ENCODE measurements around the gene PABPN1L.

The PABPN1L gene, protein sequence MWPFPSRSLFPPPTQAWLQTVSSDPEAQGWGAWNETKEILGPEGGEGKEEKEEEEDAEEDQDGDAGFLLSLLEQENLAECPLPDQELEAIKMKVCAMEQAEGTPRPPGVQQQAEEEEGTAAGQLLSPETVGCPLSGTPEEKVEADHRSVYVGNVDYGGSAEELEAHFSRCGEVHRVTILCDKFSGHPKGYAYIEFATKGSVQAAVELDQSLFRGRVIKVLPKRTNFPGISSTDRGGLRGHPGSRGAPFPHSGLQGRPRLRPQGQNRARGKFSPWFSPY

DNA sequence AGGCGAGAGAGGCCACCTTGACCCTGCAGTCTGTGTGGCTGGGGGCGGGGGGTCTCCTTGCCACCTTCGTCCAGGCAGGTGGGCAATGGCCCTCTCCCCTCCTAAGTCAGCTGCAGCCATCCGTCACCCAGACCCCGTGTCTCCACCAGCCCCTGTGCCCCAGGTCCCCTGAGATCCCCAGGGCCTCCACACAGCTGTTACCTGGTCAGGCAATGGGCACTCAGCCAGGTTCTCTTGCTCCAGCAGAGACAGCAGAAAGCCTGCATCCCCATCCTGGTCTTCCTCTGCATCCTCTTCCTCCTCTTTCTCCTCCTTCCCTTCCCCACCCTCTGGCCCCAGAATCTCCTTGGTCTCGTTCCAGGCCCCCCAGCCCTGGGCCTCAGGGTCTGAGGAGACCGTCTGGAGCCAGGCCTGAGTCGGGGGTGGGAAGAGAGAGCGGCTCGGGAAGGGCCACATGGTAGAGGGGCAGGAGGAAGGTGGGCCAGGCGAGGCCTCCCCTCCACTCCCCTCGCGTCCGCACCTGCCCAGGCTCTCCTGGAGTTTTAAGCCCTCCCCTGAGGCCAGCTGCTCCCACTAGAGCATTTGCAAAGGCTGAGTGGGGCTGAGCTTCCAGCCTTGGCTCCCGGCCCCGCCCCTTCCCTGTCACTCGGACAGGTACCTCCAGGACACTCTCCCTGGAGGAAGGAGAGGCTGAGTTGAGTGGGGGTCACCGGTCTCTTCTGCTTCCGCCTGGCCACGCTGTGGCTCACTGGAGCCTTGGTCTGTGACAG lies at the start of gene PABPN1L:
TSS of gene PABPN1L (minus strand) at position 510 of the 770 bp plus-strand sequence. CDS start at position 456, 54 bp downstream.
- no peak for DNase-seq

DNA sequence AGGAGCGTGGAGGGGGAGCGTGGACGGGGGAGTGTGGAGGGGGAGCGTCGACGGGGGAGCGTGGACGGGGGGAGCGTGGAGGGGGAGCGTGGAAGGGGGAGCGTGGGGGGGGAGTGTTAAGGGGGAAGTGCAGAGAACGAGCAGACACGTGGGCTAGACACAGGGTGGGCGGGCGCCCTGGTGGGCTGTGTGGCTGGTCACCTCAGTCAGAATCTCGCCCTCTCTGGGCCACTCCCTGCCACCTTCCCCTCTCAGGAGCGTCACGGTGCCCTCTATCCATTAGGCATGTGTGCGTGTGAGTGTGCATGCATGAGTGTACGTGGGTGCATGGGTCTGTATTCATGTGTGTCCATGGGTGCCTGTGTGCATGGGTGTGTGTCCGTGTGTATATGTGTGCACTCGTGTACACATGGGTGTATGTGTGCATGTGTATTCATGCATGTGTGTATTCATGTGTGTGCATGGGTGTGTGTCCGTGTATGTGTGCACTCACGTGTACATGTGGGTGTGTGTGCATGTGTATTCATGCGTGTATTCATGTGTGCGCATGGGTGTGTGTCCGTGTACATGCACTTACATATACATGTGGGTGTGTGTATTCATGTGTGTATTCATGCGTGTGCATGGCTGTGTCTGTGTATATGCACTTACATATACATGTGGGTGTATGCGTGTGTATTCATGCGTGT lies 49.3 kb upstream of the PABPN1L start:
- DNase-seq, result no peak

DNA sequence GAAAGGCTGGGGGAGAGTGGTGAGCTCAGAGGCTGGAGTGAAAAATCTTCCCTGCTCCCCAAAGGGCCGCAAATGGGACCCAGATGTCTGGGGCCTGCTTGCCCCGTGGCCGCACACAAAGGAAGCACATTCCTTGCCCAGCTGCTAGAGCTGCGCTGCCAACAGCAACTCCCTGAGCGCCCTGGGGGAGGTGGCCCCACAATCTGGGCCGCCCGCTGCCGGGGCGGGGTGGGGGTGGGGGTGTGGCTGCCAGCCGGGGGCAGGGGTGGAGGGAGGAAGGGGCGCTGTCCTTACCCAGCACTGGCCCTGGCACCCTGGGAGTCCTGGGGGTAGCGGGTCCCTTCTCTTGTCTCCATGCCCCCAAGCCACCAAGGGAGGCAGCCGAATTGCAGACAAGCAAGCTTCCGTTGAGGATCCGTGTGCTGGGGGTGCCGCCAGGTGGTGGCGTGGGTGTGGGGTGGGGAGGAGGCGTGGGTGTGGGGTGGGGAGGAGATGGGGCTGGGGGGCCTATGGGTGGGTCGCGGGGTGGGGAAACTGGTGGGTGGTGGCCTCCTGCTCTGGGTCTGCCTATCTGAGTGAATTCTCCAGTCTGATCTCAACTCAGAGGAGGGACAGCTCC lies 48.4 kb upstream of the PABPN1L start:
- DNase-seq, result no peak

DNA sequence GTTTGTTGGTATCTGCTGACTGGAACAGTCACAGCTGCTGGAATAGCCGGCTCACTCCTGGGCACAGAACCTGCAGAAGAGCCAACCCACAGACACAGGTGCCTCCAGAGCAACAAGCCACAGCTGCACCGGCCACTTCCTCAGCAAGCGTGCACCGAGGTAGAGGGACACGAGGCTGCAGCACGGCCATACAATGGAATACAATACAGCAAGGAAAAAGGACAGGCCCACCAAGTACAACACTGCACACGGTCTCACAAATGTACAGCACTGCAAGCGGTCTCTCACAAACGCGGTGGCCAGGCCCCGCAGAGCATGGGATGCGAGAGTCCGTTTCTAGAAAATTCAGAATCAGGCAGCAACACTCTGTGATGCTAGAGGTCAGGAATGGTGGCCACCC lies 47.4 kb upstream of the PABPN1L start:
- no peak for DNase-seq

DNA sequence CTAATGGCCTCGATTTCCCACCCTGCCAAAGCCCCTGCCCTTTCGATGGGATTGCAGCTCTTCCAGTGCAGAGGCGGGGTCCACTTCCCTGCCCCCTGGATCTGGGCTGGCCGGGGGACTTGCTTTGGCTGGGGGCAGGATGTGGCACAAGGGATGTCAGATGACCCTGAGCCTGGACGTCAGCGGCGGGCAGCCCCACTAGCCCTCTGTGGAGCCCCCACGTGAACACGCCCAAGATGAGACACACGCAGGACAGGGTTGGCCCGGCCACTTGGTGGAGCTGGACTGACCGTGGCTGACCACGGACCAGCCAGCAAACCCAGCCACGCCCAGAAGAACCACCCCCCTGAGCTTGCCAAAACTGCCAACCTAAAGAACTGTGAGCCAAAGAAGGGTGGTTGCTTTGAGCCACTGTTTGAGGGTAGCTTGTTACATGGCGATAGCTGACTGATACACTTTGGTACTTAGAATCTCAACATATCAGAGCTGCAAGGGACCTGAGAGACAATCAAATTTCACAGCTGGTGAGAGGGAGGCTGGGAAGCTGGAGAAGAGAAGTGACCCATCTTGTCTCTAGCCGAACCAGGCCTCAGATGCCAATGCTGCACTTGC lies 46.6 kb upstream of the PABPN1L start:
- no peak for DNase-seq

DNA sequence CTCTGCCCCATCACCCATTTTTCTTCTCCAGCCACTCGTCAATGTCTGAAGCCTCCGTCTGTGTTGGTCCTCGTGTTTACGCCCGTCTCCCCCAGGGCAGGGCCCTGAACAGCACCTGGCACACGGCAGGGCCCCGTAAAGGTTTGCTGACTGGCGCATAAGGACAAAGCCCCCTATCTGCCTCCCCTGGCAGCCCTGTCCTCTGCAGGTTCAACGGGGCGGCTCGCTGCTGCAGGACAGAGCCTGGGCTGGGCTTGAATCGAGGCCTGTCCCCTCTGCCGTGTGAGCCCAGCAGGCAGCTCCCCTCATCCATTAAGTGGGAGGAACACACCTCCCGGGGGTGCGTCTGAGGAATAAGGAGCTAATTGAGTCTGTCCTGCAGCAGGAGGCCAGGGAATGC lies 46.1 kb upstream of the PABPN1L start:
- no peak for DNase-seq

DNA sequence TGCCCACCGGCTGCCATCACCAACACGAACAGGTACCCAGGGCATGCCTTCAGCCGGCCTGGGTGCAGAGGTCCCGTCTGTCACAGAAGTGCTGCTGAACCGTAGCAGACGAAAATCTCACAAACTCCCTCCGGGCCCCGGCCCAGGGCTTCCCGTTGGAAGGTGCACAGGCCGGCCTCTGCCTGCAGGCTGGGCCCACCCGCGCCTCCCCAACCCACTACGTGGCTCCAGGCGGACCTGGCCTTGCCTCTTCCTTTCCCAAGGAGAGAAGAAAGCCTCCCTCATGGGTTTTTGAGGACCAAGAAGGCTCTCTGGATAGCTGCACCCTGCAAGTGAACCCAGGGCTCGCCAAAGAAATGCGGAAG lies 45.5 kb upstream of the PABPN1L start:
- no peak for DNase-seq

DNA sequence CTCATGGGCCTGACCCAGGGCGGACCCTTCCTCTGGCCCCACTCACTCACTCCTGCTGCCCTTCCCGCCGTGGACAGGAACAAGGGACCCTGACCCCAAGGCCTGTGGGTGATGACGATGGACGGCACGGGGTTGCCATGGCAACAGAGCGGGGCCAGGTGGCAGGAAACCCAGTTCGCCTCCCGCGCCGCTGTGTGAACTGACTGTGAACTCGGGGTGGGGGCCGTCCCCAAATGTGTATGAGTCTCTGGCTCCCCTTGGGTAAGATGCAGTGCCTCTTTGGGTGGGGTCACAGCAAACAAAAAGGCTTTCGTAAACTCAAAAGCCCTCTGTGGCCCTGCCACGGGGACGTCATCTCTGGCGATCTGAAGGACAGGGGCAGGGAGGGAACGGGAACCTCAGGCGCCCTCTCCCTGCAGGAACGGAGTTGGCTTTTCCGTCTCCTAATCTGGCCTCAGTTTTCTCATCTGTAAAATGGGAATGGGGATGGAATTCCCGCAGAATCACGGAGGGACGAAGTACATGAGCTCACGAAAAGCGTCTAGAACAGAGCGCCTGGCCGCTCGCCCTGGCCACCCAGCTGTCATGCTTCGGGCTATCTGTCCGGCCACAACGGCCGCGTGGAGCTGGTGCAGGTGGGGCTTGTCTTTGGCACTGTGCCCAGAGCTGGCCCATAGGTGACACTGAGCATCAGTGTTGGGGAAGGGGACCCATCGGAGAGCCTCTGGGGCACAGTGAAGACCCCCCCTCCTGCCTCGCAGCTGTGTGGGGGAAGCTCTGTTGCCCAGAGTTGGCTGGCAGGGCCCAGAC lies 44.9 kb upstream of the PABPN1L start:
- DNase-seq, result no peak

DNA sequence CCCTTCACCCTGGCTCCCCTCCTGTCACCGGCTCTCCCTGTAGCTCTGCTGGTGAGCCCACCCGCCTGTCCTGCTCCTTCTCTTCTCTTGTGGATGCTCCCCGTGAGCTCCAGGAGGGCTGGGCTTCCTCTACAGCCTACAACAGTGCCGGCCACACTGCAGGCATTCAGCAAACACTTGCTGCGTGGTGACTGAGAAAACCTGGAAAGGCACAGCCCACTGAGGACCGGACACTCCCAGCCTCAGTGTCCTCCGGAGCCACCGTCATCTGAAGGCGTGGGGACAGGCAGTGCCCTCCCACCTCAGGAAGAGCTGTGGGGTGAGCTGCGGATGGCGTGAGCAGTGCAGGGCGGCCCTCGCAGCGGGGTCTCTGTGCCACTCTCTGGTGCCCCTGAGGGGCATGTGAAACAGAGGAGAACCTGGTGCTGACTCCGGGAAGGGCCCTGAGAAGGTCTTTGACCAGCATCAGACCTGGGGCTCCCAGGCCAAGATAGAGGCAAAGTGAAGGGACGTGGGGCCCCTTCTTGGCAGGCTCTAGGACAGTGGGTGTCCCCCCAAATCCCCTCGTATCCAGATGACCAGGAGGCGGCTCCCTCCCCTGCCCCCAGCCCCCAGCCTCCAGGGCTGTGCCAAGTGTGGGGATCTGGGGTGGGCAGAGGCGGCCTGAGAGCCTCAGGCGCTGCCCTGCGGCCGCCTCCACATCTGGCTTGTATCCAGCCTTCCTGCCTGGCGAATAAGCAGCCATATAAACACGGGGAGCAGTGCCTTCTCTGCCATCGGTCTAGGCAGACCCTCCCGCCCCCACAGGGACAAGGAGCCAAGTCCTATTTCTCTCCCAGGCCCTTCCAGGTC lies 44.0 kb upstream of the PABPN1L start:
- DNase-seq, result no peak

DNA sequence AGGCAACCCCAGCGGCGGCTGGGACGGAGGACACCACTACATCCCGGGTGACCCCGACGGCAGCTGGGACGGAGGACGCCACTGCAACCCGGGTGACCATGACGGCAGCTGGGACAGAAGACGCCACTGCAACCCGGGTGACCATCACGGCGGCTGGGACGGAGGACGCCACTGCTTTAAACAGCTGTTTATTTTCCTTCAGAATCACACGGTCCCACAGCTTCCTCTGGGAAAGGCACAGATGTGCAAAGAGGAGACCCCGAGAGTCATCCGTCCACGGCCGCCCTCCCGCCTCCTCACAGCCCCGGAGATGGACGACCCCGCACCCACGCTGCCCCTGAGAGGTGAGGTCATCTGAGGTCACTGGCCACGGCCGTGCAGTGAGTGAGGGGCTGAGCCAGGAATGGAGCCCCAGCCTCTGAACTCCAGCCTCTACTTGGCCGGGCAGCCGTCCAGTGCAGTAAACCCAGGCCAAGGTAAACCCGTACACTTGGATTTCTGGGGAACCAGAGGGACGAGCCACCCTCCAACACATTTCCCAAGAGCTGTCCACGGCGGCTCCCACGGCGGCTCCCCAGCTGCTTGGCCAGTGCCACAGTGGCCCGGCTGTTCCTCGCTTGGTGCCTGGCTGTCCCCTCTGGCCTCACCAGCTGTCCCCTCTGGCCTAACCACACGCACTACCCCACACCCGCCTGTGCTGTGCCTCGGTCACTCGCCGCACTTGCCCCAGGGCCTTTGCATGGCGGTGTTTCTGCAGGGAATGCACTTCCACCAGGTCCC lies 43.2 kb upstream of the PABPN1L start:
- no peak for DNase-seq

DNA sequence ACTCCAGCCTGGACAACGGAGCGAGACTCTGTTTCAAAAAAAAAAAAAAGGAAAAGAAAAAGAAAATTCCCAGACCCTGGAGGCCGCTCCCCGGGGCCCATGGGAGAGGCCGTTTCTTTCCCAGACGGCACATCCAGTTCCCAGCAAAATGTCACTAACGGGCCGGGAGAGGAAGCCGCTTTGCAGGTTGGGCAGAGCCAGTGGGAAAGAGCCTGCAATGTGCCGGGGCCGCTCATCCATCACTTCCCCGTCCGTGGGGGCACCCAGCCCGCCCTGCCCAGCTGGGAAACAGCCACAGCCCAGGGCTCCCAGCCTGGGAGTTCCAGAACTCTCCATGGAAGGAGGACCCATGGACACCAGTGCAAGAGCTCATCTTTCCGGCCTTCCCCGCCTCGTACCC lies 41.8 kb upstream of the PABPN1L start:
- no peak for DNase-seq

DNA sequence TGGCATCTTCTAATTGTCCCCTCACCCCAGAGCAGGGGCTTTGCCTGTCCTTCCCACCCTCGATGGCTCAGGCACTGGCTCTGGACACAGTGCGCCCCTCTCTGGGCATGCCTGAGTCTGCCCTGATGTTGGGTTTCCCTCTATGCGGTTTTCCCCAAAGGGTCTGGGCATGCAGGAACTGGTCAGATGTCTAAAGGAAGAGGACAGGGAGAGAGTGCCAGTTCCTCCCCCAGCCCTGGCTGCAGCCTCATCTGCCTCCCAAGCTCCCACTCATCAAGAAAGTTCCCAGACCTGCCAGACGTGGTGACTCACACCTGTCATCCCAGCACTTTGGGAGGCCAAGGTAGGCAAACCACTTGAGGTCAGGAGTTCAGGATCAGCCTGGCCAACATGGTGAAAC lies 41.3 kb upstream of the PABPN1L start:
- no peak for DNase-seq

DNA sequence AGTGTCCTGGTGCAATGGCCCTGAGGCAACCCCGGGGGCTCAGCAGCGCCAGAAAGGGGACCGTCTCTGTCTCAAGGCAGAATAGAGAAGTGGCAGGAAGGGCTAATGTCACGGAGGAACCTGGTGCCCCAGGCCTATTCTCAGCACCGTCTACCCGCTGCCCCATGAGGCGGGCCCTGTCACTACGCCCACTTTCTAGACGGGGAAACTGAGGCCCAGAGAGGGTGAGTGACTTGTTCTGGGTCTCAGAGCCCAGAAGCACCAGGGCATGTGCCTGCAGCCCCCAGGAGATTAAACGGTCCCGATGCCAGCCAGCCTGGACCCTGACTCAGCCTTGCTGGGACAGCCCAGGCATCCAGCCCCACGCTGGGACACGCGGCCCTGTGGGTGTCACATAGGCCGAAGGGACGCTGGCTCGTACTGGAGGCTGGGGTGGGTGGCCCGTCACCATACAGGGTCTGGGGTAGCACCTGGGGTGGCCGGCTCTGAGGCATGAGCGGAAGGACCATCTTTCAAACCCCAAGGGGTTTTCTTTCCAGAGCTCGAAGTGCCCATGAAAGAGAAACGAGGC lies 40.2 kb upstream of the PABPN1L start:
- no peak for DNase-seq

DNA sequence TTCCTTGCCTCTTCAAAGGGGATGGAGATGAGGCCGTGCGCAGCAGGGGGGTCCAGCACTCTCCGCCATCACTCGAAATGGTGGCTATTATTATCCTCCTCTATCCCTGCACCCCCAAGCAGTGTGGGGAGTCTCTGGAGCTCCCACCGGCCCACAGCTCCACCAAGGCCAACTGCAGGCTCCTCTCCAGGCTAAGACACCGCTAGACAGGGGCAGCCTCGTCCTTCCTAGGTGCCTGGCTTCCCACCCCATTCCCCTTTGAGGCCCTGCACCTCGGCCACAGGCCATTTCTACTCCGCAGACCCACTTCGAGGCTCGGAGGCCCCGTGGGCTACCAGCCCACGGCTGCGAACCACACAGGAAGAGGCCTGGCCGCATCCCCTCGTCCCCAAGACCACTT lies 39.6 kb upstream of the PABPN1L start:
- DNase-seq, result no peak

DNA sequence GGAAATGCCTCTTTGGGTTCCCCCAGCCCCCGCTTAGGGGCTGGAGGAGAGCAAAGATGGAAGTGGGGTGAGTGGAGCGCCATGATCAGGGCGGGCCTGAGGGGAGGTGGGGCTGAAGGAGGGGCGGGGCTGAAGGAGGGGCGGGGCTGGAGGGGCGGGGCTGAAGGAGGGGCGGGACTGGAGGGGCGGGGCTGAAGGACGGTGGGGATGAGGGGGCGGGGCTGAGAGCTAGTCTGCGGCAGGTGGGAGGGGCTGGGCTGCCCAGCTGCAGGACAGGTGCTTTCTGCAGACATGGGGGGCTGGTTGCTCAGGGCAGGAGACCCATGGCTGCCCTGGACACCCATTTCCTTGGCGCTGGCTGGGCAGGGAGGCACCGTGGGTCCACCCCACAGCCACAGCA lies 39.1 kb upstream of the PABPN1L start:
- no peak for DNase-seq

DNA sequence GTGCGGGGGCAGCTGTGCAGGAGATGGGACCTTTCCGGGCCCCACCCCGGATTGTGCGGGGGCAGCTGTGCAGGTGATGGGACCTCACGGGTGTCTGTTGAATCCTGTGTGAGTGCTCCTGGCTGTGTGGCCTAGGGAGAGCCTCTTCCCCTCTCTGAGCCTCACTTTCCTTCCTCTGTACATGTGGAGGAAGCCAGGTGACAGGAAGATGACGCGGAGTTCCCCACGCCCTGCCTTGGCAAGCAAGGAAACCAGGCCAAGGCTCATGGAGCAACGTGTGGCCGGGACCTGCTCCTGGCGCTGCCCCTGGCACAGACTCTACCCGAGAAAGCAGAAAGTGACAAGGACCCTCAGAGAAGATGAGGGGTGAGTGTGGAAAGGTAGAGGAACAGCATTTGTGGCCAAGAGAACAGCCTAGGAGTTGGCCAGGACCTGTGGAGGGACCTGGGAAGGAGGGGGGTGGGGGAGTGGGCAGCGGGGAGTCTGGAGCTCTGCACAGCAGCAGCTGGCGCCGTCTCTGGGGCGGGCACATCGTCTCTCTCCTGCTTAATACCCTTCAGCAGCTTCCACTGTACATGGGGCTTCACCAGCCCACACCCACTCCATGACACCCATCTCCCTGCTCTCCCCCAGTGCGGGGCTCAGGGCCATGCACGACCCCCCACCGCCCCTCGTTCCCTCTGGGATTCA lies 38.4 kb upstream of the PABPN1L start:
- DNase-seq, result no peak

DNA sequence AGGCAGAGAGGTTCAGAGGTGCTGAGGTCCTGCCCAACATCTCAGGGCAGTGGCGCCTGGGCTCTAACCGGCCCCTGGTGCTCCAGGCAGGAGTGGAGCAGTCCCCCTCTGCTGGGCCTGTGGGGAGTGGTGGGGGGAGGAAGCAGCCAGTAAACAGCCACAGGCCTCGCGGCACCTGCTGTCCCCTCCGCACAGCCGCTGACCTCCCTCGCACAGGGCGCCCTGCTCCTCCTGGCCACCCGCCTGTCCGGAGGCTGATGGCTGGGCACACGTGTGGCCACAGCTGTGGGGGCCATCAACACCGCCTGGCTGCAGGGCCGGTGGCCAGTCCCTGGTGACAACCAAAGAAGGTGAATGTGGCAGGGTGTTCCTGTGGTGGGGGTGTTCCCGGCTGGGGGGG lies 36.8 kb upstream of the PABPN1L start:
- no peak for DNase-seq

DNA sequence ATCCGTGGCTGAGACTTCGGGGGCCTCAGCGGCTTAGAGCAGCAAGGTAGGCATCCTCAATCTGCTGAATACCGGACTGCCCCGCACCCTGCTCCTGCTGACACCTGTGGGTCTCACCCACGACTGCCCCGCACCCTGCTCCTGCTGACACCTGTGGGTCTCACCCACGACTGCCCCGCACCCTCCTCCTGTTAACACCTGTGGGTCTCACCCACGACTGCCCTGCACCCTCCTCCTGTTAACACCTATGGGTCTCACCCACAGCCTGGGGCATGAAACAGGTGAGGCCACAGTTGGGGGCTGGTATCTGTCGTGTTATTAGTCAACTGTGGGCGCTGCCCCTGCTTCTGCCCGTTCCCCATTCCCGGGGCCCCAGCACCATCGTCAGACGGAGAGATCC lies 36.3 kb upstream of the PABPN1L start:
- no peak for DNase-seq

DNA sequence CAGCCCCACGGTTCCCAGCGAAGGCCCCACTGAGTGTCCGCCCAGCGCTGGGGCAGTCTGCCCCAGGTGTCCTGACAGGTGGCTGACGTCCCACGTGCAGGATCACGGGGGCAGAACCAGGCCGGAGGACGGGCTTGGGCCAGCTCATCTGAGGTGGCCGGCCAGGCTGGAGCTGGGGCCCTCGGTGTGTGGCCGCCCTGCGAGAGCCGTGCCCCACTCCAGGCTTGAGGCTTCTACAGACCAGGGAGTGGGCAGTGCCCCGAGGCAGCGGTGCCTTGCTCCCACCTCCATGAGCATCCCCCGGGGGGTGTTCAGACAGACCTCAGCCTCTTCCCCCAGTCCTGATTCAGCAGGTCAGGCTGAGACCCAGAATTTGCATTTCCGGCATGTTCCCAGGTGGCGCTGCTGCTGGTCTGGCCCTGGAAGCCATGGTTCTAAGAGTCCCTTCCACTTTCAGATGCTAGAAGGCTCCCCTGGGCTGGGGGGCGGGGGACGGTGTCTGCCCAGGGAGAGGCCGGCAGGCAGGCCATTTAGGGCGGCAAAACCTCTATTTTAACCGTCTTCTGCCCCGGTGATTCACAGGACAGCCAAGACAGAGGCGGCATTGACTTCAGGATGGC lies 35.4 kb upstream of the PABPN1L start:
- no peak for DNase-seq
